IMR-90 (cell line): ENCODE measurements around the gene AFTPH. TPM values are rescaled to one million over a fixed set of nuclear protein-coding genes. Genes with fewer than 3 reads are reported as not detected.

ENCODE experiments used
- ATAC-seq: fragments of 200-7000 bp; cut with Tn5 transposase; 2 replicates; pipeline ENCODE4 v1.9.1; 2020; ENCODE audit warnings: low read depth, mild to moderate bottlenecking, moderate library complexity
- BruUV-seq: library from RNA; stranded (reverse); fragments of 400-500 nt; replicated peaks from 2 replicates; lab custom pipeline; 2021; lab: Mats Ljungman, UMichigan
- CTCF ChIA-PET: fragments of 300-600 bp; formaldehyde crosslinking; extraction: SDS; loops from one replicate; lab custom pipeline; 2021; ENCODE audit warnings: antibody characterized with exemption; lab: Yijun Ruan, JAX
- POLR2A ChIA-PET: fragments of 300-600 bp; sonication (Branson Sonifier 250); formaldehyde crosslinking; loops from one replicate; lab custom pipeline; 2022; ENCODE audit warnings: antibody characterized with exemption; ENCODE audit not compliant: unreplicated experiment; lab: Charles Lee
- DNase-seq: peaks from one replicate; pipeline ENCODE4 v3.0.0; 2013
- H2AFZ ChIP-seq: replicated peaks from 2 replicates; pipeline ENCODE3; 2013; ENCODE audit warnings: low read length, mild to moderate bottlenecking; ENCODE audit not compliant: poor library complexity
- H2AK5ac ChIP-seq: 2 replicates; pipeline ENCODE4 v1.6.1; 2013; ENCODE audit warnings: low read depth, low read length, inconsistent platforms
- H2AK9ac ChIP-seq: replicated peaks from 2 replicates; pipeline ENCODE3; 2013; ENCODE audit warnings: mild to moderate bottlenecking, low read depth, low read length, moderate library complexity; ENCODE audit not compliant: poor library complexity
- H2BK120ac ChIP-seq: 2 replicates; pipeline ENCODE4 v1.6.1; 2013; ENCODE audit warnings: low read depth, low read length, inconsistent platforms
- H2BK15ac ChIP-seq: 3 replicates; pipeline ENCODE4 v1.6.1; 2013; ENCODE audit warnings: low read depth, low read length, inconsistent platforms
- H2BK20ac ChIP-seq: 2 replicates; pipeline ENCODE4 v1.6.1; 2013; ENCODE audit warnings: low read depth, mild to moderate bottlenecking, inconsistent platforms, low read length, moderate library complexity
- H2BK5ac ChIP-seq: 2 replicates; pipeline ENCODE4 v1.6.1; 2013; ENCODE audit warnings: mild to moderate bottlenecking, low read depth, low read length, inconsistent platforms; ENCODE audit not compliant: poor library complexity, severe bottlenecking
- H3K14ac ChIP-seq: replicated peaks from 2 replicates; pipeline ENCODE4 v1.6.1; 2013; ENCODE audit warnings: low read depth, low read length, inconsistent platforms
- H3K18ac ChIP-seq: 2 replicates; pipeline ENCODE4 v1.6.1; 2013; ENCODE audit warnings: low read depth, low read length, control low read depth
- H3K23ac ChIP-seq: 2 replicates; pipeline ENCODE4 v1.6.1; 2013; ENCODE audit warnings: low read depth, low read length, inconsistent platforms
- H3K27ac ChIP-seq: 2 replicates; pipeline ENCODE4 v1.5.1; 2013; ENCODE audit warnings: mild to moderate bottlenecking, control low read depth, low read length; ENCODE audit not compliant: insufficient read depth
- H3K27me3 ChIP-seq: 2 replicates; pipeline ENCODE4 v1.6.1; 2013; ENCODE audit warnings: low read length; ENCODE audit not compliant: control insufficient read depth, insufficient read depth
- H3K36me3 ChIP-seq: 2 replicates; pipeline ENCODE4 v1.6.1; 2013; ENCODE audit warnings: low read length, mixed read lengths; ENCODE audit not compliant: control insufficient read depth, insufficient read depth
- H3K4ac ChIP-seq: 2 replicates; pipeline ENCODE4 v1.6.1; 2013; ENCODE audit warnings: low read depth, low read length, inconsistent platforms
- H3K4me1 ChIP-seq: 2 replicates; pipeline ENCODE4 v1.6.1; 2013; ENCODE audit warnings: low read length, mixed read lengths; ENCODE audit not compliant: control insufficient read depth, insufficient read depth
- H3K4me2 ChIP-seq: 2 replicates; pipeline ENCODE4 v1.6.1; 2013; ENCODE audit warnings: low read depth, mild to moderate bottlenecking, control low read depth, low read length, moderate library complexity
- H3K4me3 ChIP-seq: 2 replicates; pipeline ENCODE4 v1.5.1; 2013; ENCODE audit warnings: low read depth, mild to moderate bottlenecking, control low read depth, low read length, moderate library complexity; ENCODE audit not compliant: insufficient read depth
- H3K56ac ChIP-seq: 2 replicates; pipeline ENCODE4 v1.6.1; 2013; ENCODE audit warnings: low read length, inconsistent platforms; ENCODE audit not compliant: insufficient read depth; ENCODE audit errors: extremely low read depth
- H3K79me1 ChIP-seq, 2 experiments: 2 replicates each; pipeline ENCODE4 v1.6.1; 2013; ENCODE audit warnings: low read length in 2 of 2, inconsistent platforms in 1 of 2, low read depth in 1 of 2
- H3K9ac ChIP-seq: 2 replicates; pipeline ENCODE4 v1.6.1; 2013; ENCODE audit warnings: low read depth, low read length, control low read depth
- H3K9me1 ChIP-seq: 2 replicates; pipeline ENCODE4 v1.6.1; 2013; ENCODE audit warnings: low read length, inconsistent platforms; ENCODE audit not compliant: insufficient read depth
- H3K9me3 ChIP-seq: 2 replicates; pipeline ENCODE4 v1.6.1; 2013; ENCODE audit warnings: low read length; ENCODE audit not compliant: control insufficient read depth, insufficient read depth
- H4K20me1 ChIP-seq: 2 replicates; pipeline ENCODE4 v1.6.1; 2013; ENCODE audit warnings: low read length, inconsistent platforms; ENCODE audit not compliant: insufficient read depth
- H4K5ac ChIP-seq: 2 replicates; pipeline ENCODE4 v1.6.1; 2013; ENCODE audit warnings: mild to moderate bottlenecking, low read depth, low read length, control low read depth
- H4K8ac ChIP-seq, 2 experiments: 2 replicates each; pipeline ENCODE4 v1.6.1; 2013; ENCODE audit warnings: low read depth in 2 of 2, low read length in 2 of 2, control low read depth in 1 of 2, inconsistent platforms in 1 of 2
- H4K91ac ChIP-seq: 2 replicates; pipeline ENCODE4 v1.6.1; 2013; ENCODE audit warnings: low read depth, low read length, inconsistent platforms; ENCODE audit not compliant: insufficient read depth
- BHLHE40 ChIP-seq: fragments of 150-350 bp; IDR thresholded peaks from 2 replicates; pipeline ENCODE4 v1.6.1; 2016; ENCODE audit warnings: mild to moderate bottlenecking, low read depth, low read length
- CEBPB ChIP-seq: IDR thresholded peaks from 2 replicates; pipeline ENCODE4 v1.6.1; 2012; ENCODE audit warnings: low read depth, low read length, improper control_type of control experiment
- CHD1 ChIP-seq: IDR thresholded peaks from 2 replicates; pipeline ENCODE4 v1.6.1; 2012; ENCODE audit warnings: low read depth, low read length, improper control_type of control experiment
- FOS ChIP-seq: fragments of 150-350 bp; IDR thresholded peaks from 2 replicates; pipeline ENCODE4 v1.6.1; 2016; ENCODE audit warnings: low read depth, low read length
- MAFK ChIP-seq: IDR thresholded peaks from 2 replicates; pipeline ENCODE4 v1.6.1; 2012; ENCODE audit warnings: low read depth, low read length, improper control_type of control experiment
- MAZ ChIP-seq: IDR thresholded peaks from 2 replicates; pipeline ENCODE4 v1.6.1; 2012; ENCODE audit warnings: low read depth, mild to moderate bottlenecking, low read length, improper control_type of control experiment, moderate library complexity, borderline replicate concordance
- MXI1 ChIP-seq: IDR thresholded peaks from 2 replicates; pipeline ENCODE4 v1.6.1; 2012; ENCODE audit warnings: low read depth, mild to moderate bottlenecking, low read length, moderate library complexity, borderline replicate concordance
- NFE2L2 ChIP-seq: fragments of 150-350 bp; IDR thresholded peaks from 2 replicates; pipeline ENCODE4 v1.6.1; 2016; ENCODE audit warnings: low read depth, mild to moderate bottlenecking, low read length
- POLR2A ChIP-seq: IDR thresholded peaks from 2 replicates; pipeline ENCODE4 v1.6.1; 2012; ENCODE audit warnings: mild to moderate bottlenecking, low read depth, low read length
- RAD21 ChIP-seq: IDR thresholded peaks from 2 replicates; pipeline ENCODE4 v1.6.1; 2012; ENCODE audit warnings: low read length, improper control_type of control experiment
- RCOR1 ChIP-seq: IDR thresholded peaks from 2 replicates; pipeline ENCODE4 v1.6.1; 2012; ENCODE audit warnings: mild to moderate bottlenecking, low read length, improper control_type of control experiment; ENCODE audit not compliant: insufficient replicate concordance
- RFX5 ChIP-seq: IDR thresholded peaks from 2 replicates; pipeline ENCODE4 v1.8.0; 2012; ENCODE audit warnings: low read depth, mild to moderate bottlenecking, low read length, moderate library complexity
- SMC3 ChIP-seq: fragments of 150-350 bp; IDR thresholded peaks from 2 replicates; pipeline ENCODE4 v1.6.1; 2016; ENCODE audit warnings: low read depth, mild to moderate bottlenecking, antibody characterized with exemption, low read length, moderate library complexity
- WGBS, 2 experiments: methylation state at CpG; one replicate each; pipeline versions ENCODE4 v1.1.5 to v1.1.7; 2013; ENCODE audit warnings: missing lambda C conversion rate in 2 of 2; ENCODE audit not compliant: insufficient read length in 1 of 2; ENCODE audit errors: extremely low coverage in 2 of 2; 5-methylcytosine and 5-hydroxymethylcytosine counted together
- dilution Hi-C: fragments of 300-500 bp; cut with HindIII; formaldehyde crosslinking; loops from one replicate; pipeline ENCODE4 v1.14.3; 2018; ENCODE audit warnings: low sequenced_read_pairs; ENCODE audit not compliant: unreplicated experiment
- in situ Hi-C: fragments of 300-500 bp; cut with MboI; formaldehyde crosslinking; loops from 3 replicates; pipeline ENCODE4 v1.14.3; 2019; ENCODE audit warnings: low sequenced_read_pairs, inconsistent platforms, mixed read lengths
- intact Hi-C: fragments of 100-400 bp; cut with micrococcal nuclease; formaldehyde crosslinking; loops from 2 replicates; pipeline ENCODE4 v1.10.0; 2022
- polyA plus RNA-seq, 3 experiments: library from polyadenylated mRNA; depleted of rRNA; stranded (reverse); fragments of >200 nt; gene quantifications; 2 replicates each; pipeline ENCODE4 v1.2.3, GENCODE V29; 2012; ENCODE audit warnings: low replicate concordance in 1 of 3
- total RNA-seq: library from RNA; depleted of rRNA; stranded (reverse); fragments of >200 nt; gene quantifications from 2 replicates; pipeline ENCODE4 v1.2.3, GENCODE V29; 2012
- TF ChIP-seq, protein P1 (sequence below): fragments of 150-350 bp; IDR thresholded peaks from 2 replicates; pipeline ENCODE4 v1.6.1; 2017; ENCODE audit warnings: mild to moderate bottlenecking, antibody characterized with exemption, low read length, low read depth
- TF ChIP-seq, protein P2 (sequence below): conservative IDR thresholded peaks from 2 replicates; pipeline ENCODE4 v1.5.1; 2012; ENCODE audit warnings: mild to moderate bottlenecking, low read depth, low read length, improper control_type of control experiment
- TF ChIP-seq, protein P3 (sequence below): fragments of 150-350 bp; IDR thresholded peaks from 2 replicates; pipeline ENCODE4 v1.6.1; 2016; ENCODE audit warnings: low read depth, mild to moderate bottlenecking, low read length, moderate library complexity, borderline replicate concordance

Gene AFTPH
- total and polyA plus RNA-seq, 2 of the 4 experiments (the other 2 are of a cell fraction) = 9.4 to 19.9 TPM

DNA sequence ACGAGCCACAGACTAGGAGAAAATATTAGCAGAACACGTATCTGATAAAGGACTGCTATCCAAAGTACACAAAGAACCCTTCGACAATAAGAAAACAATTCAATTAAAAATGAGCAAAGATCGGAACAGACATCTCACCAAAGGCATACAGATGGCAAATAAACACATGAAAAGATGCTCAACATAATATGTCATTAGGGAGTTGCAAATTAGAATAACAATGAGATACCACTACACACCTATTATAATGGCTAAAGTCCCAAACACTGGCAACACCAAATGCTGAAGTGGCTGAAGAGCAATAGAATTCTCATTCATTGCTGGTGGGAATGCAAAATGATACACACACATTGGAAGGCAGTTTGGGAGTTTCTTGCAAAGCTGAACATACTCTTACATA, 96.5 kb downstream of the AFTPH start:
- Histone ChIP-seq H3K4me2 (no peak overlapping the region), H3K14ac (no peak overlapping the region), H3K27ac (no peak overlapping the region), H4K20me1 (no peaks in the 10 kb centered on the region), H2BK5ac (no peak overlapping the region), H2BK20ac (no peak overlapping the region), H3K9me3 (no peaks in the 10 kb centered on the region), H2BK15ac (no peak overlapping the region), H2AK9ac (no peak overlapping the region), H3K4me1 (no peaks in the 10 kb centered on the region), H3K9ac (no peak overlapping the region), H3K4me3 (no peak overlapping the region), H3K23ac (no peak overlapping the region), H3K36me3 (no peaks in the 10 kb centered on the region), H2AK5ac (no peak overlapping the region), H2BK120ac (no peak overlapping the region), H4K8ac (no peak overlapping the region), H3K27me3 (peaks cover 53% of the 10 kb centered on the region), H4K91ac (no peak overlapping the region), H4K5ac (no peak overlapping the region), H3K56ac (no peak overlapping the region), H2AFZ (no peak overlapping the region), H3K18ac (no peak overlapping the region), H3K9me1 (no peaks in the 10 kb centered on the region), H3K79me1 (no peaks in the 10 kb centered on the region), H3K4ac (no peak overlapping the region)
- POLR2A ChIA-PET = no interaction called here
- BruUV-seq = no TSS peak
- intact Hi-C loops = no loop called here
- no peak for ATAC-seq
- DNase-seq = no peak
- no peak for TF ChIP-seq RFX5
- no peak for TF ChIP-seq NFE2L2
- no peak for TF ChIP-seq RCOR1
- TF ChIP-seq CHD1 = no peak
- no peak for TF ChIP-seq SMC3
- TF ChIP-seq, protein P1, sequence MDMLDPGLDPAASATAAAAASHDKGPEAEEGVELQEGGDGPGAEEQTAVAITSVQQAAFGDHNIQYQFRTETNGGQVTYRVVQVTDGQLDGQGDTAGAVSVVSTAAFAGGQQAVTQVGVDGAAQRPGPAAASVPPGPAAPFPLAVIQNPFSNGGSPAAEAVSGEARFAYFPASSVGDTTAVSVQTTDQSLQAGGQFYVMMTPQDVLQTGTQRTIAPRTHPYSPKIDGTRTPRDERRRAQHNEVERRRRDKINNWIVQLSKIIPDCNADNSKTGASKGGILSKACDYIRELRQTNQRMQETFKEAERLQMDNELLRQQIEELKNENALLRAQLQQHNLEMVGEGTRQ = no peak
- TF ChIP-seq, protein P2, sequence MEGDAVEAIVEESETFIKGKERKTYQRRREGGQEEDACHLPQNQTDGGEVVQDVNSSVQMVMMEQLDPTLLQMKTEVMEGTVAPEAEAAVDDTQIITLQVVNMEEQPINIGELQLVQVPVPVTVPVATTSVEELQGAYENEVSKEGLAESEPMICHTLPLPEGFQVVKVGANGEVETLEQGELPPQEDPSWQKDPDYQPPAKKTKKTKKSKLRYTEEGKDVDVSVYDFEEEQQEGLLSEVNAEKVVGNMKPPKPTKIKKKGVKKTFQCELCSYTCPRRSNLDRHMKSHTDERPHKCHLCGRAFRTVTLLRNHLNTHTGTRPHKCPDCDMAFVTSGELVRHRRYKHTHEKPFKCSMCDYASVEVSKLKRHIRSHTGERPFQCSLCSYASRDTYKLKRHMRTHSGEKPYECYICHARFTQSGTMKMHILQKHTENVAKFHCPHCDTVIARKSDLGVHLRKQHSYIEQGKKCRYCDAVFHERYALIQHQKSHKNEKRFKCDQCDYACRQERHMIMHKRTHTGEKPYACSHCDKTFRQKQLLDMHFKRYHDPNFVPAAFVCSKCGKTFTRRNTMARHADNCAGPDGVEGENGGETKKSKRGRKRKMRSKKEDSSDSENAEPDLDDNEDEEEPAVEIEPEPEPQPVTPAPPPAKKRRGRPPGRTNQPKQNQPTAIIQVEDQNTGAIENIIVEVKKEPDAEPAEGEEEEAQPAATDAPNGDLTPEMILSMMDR = no peak
- no peak for TF ChIP-seq MAFK
- no peak for TF ChIP-seq BHLHE40
- no peak for TF ChIP-seq RAD21
- TF ChIP-seq FOS = no peak
- no peak for TF ChIP-seq CEBPB
- no peak for TF ChIP-seq POLR2A
- TF ChIP-seq, protein P3, sequence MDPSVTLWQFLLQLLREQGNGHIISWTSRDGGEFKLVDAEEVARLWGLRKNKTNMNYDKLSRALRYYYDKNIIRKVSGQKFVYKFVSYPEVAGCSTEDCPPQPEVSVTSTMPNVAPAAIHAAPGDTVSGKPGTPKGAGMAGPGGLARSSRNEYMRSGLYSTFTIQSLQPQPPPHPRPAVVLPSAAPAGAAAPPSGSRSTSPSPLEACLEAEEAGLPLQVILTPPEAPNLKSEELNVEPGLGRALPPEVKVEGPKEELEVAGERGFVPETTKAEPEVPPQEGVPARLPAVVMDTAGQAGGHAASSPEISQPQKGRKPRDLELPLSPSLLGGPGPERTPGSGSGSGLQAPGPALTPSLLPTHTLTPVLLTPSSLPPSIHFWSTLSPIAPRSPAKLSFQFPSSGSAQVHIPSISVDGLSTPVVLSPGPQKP = no peak
- TF ChIP-seq MXI1 = no peak
- no peak for TF ChIP-seq MAZ
- CTCF ChIA-PET = no interaction called here
- dilution Hi-C loops = no loop called here
- WGBS, 2 experiments = no CpG with 5 or more reads among the region's 4 CpGs
- in situ Hi-C loops = no loop called here
